GM12872 (cell line): Measurements from ENCODE around the gene ITPK1.

Source experiments
- TF ChIP-seq, protein P1 (sequence below): IDR thresholded peaks from 3 replicates; pipeline ENCODE4 v1.5.1; 2011; ENCODE audit warnings: low read depth, mild to moderate bottlenecking, low read length, moderate library complexity; ENCODE audit not compliant: insufficient read depth

Gene ITPK1

DNA sequence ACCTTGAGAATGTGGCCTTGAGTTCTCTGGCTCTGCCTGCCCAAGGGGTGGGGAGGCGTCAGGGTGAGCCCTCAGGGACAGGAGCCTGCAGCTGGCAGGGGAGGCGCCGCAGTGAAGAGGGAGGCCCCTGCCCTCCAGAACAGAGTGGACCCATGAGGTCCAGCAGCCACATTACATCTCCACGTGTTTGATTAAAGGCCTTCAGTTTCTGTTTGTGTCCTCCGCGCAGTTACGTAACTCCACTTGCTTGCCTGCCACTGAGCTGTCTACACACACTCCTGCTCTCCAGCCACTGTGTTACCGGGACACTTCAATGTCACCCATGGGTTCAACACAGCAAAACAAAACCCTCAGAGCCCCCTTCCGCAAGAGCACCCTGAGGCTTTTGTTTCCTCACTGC is 122.4 kb downstream of the ITPK1 start:
- TF ChIP-seq, protein P1, sequence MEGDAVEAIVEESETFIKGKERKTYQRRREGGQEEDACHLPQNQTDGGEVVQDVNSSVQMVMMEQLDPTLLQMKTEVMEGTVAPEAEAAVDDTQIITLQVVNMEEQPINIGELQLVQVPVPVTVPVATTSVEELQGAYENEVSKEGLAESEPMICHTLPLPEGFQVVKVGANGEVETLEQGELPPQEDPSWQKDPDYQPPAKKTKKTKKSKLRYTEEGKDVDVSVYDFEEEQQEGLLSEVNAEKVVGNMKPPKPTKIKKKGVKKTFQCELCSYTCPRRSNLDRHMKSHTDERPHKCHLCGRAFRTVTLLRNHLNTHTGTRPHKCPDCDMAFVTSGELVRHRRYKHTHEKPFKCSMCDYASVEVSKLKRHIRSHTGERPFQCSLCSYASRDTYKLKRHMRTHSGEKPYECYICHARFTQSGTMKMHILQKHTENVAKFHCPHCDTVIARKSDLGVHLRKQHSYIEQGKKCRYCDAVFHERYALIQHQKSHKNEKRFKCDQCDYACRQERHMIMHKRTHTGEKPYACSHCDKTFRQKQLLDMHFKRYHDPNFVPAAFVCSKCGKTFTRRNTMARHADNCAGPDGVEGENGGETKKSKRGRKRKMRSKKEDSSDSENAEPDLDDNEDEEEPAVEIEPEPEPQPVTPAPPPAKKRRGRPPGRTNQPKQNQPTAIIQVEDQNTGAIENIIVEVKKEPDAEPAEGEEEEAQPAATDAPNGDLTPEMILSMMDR = no peak

- TF ChIP-seq, protein P1 = no peak
Measured at GRCh38 chr14:92991536-92991935, 124.2 kb downstream of the ITPK1 start.

GRCh38 chr14:92990456-92991430 is 125.0 kb downstream of the ITPK1 start:
- TF ChIP-seq, protein P1 = no peak

- TF ChIP-seq, protein P1 = no peak
Measured at GRCh38 chr14:92988786-92989755, 126.7 kb downstream of the ITPK1 start.

DNA sequence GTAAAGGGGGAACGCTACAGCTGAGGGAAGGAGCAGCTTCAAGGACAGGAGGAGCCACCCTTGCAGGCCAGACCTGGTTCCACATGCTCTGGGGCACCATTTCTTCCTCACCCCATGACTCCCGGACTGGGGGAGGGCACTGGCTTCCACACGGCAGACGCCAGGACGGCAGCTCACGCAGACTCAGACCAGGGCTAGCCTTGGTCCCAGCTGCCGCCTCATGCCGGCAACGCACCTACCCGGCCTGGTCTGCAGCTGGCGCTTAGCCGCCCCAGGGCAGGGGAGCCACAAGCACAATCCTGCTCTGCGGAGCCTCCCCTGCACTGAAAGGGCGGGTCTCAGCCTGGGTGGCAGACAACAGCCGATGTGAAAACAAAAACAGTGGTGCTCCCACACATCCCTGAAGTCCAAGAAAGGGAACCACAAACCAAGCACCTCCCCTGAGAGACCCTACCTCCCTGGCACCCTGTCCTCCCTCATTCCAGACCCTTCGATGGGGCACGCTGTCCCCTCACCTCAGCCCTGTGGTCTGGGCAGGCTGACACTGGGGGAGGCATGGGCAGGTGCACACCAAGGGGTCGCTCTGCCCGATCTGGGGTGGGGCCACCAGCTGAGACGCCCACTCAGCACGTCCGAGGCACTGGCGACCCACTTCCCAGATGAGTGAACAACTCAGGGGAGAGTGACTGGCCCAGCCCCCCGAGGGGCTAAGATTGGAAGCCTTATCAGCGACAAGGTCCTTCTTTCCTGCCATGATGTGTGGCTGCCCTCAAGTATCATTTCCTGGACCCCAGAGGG is 127.8 kb downstream of the ITPK1 start:
- TF ChIP-seq, protein P1 = no peak

DNA sequence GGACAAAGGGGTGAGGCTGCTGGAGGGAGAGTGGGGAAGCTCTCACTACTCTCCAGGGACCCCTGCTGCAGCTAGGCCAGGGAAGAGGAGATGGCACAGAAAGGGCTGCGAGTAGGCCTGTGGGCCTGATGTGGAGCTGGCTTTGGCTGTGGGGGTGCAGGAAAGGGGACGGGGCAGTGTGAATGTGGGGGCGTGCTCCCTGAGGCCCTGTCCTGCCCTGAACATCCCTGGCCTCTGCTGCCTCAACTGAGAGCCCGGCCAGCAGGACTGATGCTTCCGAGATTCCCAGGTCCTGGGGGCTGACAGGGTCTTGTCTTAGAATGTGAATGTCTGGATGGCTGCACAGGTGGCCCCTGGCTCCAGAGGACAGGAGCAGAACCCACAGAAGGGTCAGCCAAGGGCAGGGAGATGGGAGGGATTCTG is 128.6 kb downstream of the ITPK1 start:
- TF ChIP-seq, protein P1 = no peak
